Sigmoid colon (tissue), 4 donors: Measurements from ENCODE around the gene DRD2.

Experiments used
- CTCF ChIP-seq, 4 experiments: fragments of 450-650 bp in 3 of 4; fragments of 200-600 bp in 1 of 4; IDR thresholded peaks; one replicate each; pipeline ENCODE4 v1.5.1; 2016 to 2019; ENCODE audit warnings: antibody characterized with exemption in 4 of 4, mild to moderate bottlenecking in 3 of 4, moderate library complexity in 2 of 4
- EP300 ChIP-seq, 4 donors: sonication (generic); formaldehyde crosslinking; IDR thresholded peaks; one replicate each; pipeline ENCODE4 v1.6.1; 2017; ENCODE audit warnings: antibody characterized with exemption in 4 of 4
- POLR2AphosphoS5 ChIP-seq, 4 donors: sonication (generic); formaldehyde crosslinking; IDR thresholded peaks; one replicate each; pipeline ENCODE4 v1.6.1; 2017; ENCODE audit warnings: antibody characterized with exemption in 4 of 4

- TF ChIP-seq POLR2AphosphoS5 (IDR thresholded peaks at IDR 0.05) (no peak), CTCF (IDR thresholded peaks at IDR 0.05) (no peak), EP300 (IDR thresholded peaks at IDR 0.05) (no peak)
Measured at GRCh38 chr11:113397212-113397611, 78.0 kb downstream of the DRD2 start.
